HS-27A (cell line): ENCODE data around the gene UQCRH.
"Not testable (repeated sequence)": the region's sequence is repeated elsewhere in the genome, so short reads cannot be mapped to it uniquely, and the experiment has no call there.

ENCODE experiments used
- DNase-seq: peaks from one replicate; pipeline ENCODE4 v3.0.0-alpha.2; 2012; ENCODE audit warnings: low read depth, missing footprints

Gene UQCRH

DNA sequence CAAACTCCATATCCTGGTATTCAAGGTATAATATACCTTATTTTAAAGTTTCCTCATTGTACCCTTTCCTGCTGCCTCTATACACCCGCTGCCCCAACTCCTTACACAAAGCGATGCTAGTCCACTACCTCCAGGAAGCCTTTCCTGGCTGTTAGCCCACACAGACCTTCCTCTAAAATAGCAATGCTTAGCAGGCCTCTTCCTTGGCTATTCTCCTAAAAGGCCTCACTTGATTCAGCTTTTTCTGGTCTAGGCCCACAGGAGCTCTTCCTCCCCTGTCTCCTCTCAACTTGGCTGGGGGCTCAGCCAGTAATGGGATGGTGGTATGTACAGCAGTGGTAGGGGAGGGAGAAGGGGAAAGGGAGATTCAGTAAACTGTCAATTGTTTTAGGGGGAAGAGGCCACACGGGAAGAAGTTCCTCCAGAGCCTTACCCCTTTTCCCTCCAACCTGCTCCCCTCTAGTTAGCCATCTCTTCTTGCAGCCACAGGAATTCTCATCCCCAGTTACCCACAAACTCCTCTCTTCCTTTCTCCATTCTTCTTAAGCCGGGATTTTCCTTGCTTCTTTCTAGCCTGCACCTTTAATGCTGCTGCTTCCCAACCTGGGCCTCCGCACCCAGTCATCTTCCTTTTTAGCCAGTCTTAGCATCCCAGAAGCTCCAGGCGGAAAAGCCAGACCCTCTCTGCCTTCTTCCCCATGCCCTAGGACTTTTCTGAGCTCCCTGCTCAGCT is 2.7 kb upstream of the UQCRH start:
- no peak for DNase-seq

- no peak for DNase-seq
These were observed 2.1 kb upstream of the UQCRH start for GRCh38 chr1:46301406-46301807.

GRCh38 chr1:46301808-46302640 is 1.5 kb upstream of the UQCRH start:
- peak; percentile 35 for DNase-seq

DNA sequence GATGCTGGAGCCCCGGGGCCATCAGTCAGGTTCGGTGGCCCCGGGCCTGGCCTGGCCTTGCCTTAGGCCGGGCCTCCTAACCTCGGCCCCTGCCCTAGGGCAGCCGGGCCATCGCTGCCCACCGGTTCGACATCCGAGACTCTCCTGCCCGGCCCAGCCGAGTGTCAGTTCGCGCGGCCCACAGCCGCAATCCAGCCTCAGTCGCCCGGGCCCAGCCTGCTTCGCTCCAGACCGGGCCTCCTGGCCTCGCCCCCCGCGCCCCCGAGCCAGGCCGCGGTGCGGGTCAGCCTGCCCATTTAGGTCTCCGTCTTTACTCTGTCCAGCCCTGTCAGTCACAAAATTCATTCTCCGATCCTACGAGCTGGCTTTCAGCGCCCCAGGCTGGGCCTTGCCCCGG is 859 bp upstream of the UQCRH start:
- no peak for DNase-seq

DNA sequence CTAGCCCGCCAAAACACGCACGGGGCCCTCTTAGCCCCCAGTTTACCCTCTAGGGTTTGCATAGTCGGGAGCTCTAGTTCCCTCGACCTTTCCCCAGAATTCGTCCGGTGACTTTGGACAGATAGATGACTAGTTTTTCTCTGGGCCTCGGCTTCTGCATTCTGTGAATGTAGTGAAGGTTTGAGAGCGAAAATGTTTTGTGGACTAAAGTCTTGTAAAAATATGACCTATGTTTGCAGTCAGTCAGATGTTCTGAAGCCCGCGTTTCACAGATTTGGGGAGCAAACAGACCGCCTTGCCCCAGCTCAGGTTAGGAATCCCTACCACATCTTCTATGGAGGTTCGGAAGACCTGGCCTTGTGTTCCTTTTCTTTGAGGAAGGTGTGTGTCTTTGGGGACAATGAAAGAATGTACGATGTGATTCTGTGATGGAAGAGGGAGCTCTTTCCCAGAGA is 401 bp downstream of the UQCRH start:
- DNase-seq: no peak

GRCh38 chr1:46306159-46306530 is 2.6 kb downstream of the UQCRH start:
- DNase-seq: no peak

DNA sequence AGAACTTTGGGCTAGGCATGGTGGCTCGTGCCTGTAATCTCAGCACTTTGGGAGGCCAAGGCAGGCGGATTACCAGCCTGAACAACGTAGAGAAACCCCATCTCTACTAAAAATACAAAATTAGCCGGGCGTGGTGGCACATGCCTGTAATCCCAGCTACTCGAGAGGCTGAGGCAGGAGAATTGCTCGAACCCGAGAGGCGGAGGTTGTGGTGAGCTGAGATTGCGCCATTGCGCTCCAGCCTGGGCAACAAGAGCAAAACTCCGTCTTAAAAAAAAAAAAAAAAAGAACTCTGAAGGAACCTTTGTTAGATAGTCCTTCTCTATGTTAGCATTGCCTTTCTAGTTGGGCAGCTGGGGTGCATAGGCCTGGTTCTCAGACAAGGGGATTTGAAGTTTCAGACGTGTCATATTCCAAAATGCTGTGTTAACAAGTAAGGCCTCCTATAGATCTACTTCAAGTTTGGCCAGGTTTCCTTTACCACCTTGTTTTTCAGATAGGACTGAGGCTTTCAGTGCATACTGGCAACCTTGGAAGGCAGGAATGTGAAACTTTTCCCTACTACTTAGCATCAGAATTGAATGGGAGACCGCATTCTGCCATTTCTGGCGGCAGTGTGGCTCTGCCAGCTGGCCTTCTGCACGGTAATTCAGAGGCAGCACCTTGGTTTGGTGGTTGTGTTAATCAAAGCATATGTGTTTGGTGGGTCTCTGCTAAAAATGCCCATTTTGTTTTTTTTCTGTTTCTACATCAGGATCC is 6.1 kb downstream of the UQCRH start:
- no peak for DNase-seq

DNA sequence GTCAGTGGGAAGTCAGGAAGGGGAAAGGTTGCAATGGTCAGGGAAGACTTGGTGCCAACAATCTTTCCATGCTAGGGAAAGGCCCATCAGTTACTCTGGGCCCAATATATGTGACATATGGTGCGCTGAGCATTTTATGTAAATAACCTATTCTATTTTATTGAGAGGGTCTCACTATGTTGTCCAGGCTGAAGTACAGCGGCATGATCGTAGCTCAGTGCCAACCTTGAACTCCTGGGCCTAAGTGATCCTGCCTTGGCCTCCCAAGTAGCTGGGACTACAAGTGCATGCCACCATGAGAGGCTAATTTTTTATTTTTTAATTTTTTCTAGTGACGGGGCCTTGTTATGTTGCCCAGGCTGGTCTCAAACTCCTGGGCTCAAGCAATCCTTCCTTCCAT is 6.8 kb downstream of the UQCRH start:
- no peak for DNase-seq

DNA sequence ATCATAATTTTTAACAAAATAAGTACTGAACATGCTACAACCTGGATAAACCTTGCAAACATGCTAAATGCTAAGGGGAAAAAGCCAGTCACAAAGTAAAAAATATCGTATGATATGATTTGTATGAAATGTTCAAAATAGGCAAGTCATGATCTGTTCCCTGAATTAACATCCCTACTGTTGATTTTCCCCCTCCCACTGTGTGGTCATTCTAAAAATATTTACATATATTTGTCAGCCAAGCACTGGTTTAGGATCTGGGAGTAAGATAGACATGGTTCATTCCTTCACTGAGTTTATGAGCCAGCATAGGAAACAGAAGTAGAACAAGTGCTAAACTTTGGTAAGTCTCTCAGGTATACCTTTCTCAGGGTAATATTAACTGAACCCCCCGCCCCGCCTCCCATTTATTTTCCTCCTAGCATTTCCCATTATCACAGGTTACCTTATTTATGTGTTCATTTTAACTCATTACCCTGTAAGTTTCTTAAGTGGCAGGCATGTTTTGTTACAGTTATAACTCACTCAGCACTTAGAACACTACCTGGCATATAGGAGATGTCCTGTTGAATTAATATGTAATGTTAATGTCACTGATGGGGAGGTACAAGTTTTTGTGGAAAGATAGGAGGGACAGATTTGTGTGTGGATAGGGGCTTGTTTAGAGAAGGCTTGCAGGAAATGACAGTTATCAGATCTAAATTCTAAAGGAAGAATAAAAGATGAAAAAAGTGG is 12.3 kb downstream of the UQCRH start:
- no peak for DNase-seq

DNA sequence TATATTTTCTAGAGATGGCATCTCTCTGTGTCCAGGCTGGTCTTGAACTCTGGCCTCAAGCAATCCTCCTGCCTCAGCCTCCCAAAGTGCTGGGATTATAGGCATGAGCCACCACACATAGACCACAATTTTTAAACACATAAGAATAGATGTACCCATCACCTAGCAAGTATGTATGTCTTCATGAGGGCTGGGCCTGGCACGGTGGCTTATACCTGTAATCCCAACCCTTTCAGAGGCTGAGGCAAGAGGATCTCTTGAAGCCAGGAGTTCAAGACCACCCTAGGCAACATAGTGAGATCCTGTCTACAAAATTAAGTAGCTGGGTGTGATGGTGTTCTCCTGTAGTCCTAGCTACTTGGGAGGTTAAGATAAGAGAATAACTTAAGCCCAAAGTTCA is 13.8 kb downstream of the UQCRH start:
- no peak for DNase-seq

DNA sequence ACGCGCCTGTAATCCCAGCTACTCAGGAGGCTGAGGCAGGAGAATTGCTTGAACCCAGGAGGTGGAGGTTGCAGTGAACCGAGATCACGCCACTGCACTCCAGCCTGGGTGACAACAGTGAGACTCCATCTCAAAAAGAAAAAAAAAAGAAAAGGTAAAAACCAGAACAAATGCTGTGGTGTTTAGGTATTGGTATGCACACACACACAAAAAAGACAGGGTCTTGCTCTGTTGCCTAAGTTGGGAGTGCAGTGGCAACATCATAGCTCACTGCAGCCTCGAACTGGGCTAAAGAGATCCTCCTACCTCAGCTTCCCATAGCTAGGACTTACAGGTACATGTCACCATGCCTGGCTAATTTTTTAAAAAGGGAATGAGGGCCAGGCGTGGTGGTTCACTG is 15.8 kb downstream of the UQCRH start:
- DNase-seq: not testable (repeated sequence)

DNA sequence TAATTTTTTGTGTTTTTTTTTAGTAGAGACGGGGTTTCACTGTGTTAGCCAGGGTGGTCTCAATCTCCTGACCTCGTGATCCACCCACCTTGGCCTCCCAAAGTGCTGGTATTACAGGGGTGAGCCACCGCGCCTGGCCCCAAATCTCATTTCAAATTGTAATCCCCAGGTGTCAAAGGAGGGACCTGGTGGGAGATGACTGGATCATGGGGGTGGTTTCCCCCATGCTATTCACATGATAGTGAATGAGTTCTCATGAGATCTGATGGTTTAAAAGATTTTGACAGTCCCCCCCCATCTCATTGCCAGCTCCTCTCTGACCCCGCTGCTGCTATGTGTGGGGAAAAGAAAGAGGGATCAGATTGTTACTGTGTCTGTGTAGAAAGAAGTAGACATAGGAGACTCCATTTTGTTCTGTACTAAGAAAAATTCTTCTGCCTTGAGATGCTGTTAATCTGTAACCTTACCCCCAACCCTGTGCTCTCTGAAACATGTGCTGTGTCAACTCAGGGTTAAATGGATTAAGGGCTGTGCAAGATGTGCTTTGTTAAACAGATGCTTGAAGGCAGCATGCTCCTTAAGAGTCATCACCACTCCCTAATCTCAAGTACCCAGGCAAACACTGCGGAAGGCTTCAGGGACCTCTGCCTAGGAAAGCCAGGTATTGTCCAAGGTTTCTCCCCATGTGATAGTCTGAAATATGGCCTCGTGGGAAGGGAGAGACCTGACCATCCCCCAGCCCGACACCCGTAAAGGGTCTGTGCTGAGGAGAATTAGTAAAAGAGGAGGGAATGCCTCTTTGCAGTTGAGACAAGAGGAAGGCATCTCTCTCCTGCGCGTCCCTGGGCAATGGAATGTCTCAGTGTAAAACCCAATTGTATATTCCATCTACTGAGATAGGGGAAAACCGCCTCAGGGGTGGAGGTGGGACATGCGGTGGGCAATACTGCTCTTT is 16.7 kb downstream of the UQCRH start:
- not testable (repeated sequence) for DNase-seq

DNA sequence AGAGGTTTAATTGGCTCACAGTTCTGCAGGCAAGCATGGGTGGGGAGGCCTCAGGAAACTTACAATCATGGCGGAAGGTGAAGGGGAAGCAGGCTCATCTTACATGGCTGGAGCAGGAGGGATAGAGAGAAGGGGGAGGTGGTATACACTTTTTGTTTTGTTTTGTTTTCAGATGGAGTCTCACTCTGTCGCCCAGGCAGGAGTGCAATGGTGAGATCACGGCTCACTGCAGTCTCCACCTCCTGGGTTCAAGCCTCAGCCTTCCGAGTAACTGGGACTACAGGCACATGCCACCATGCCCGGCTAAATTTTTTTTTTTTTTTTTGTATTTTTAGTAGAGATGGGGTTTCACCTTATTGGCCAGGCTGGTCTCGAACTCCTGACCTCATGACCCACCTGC is 18.7 kb downstream of the UQCRH start:
- DNase-seq: not testable (repeated sequence)

- not testable (repeated sequence) for DNase-seq
These were observed 22.0 kb downstream of the UQCRH start for GRCh38 chr1:46325285-46326076.

DNA sequence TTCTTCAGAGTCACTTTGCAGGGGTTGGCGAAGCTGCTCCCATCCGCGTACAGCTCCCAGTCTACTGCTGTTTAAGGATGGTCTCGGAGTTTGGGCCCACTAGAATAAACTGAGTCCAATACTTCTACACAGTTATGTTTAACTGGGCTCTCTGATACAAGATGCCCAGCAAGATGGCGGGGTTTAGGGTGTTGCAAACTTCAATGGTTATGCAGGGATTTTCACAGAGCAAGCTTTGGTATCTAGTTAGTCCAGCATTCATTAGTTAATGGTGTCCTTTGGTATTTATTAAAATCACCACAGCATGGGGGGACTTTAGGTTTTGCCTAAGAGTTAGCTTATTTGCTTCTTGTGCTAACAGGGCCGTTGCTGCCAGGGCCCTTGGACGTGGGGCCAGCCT is 24.7 kb downstream of the UQCRH start:
- not testable (repeated sequence) for DNase-seq

DNA sequence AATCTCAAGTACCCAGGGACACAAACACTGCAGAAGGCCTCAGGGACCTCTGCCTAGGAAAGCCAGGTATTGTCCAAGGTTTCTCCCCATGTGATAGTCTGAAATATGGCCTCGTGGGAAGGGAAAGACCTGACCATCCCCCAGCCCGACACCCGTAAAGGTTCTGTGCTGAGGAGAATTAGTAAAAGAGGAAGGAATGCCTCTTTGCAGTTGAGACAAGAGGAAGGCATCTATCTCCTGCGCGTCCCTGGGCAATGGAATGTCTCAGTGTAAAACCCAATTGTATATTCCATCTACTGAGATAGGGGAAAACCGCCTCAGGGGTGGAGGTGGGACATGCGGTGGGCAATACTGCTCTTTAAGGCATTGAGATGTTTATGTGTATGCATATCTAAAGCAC is 26.3 kb downstream of the UQCRH start:
- DNase-seq: not testable (repeated sequence)

- not testable (repeated sequence) for DNase-seq
These were observed 26.9 kb downstream of the UQCRH start for GRCh38 chr1:46330381-46330780.

DNA sequence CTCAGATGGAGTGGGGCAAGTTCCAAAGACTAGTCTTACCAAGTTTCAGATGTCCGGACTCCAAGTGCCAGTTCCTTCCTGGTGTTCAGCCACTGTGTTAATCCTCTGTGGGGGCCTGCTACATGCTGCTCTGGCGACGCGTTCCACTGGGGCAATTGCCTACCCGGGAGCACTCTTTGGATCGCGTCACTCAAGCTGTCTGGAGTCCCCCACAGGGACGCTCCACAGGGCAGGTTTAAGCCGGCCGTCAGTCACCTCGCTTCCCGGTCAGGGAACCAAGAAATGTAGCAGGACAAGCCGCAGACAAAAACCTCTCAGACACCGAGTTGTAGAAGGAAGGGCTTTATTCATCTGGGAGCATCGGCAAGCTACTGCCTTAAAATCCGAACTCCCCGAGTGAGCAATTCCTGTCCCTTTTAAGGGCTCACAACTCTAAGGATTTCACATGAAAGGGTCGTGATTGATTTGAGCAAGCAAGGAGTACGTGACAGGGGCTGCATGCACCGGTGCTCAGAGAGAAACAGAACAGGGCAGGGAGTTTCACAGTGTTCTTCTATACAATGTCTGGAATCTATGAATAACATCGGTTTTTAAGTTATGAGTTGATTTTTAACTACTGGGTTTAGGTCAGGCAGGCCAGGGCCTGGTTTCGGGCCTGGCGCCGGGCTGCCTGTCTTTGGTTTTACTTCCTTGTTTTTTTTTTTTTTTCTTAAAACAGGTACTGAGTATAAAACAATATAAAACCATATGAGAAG is 28.5 kb downstream of the UQCRH start:
- not testable (repeated sequence) for DNase-seq
